WTC11 (cell line): ENCODE results near the gene MED10. TPM values are rescaled to one million over a fixed set of nuclear protein-coding genes. Genes with fewer than 3 reads are reported as not detected.

Experiments used
- ATAC-seq: fragments of 200-7000 bp; cut with Tn5 transposase; 2 replicates; pipeline ENCODE4 v1.10.0; 2021; ENCODE audit warnings: mild to moderate bottlenecking, moderate library complexity
- CTCF ChIA-PET: fragments of 300-600 bp; sonication (Branson Sonifier 250); formaldehyde crosslinking; loops from one replicate; lab custom pipeline; 2021; ENCODE audit warnings: antibody characterized with exemption; lab: Charles Lee
- POLR2A ChIA-PET: fragments of 350-600 bp; sonication (Branson Sonifier 250); formaldehyde crosslinking; loops from one replicate; lab custom pipeline; 2021; ENCODE audit warnings: antibody characterized with exemption; lab: Charles Lee
- DNase-seq: peaks from one replicate; pipeline ENCODE4 v3.0.0; 2021; ENCODE audit warnings: low spot score
- H3K27ac Mint-ChIP-seq: 2 replicates; pipeline ENCODE4 v1.8.0; 2021; ENCODE audit warnings: mixed read lengths
- H3K27me3 Mint-ChIP-seq: 2 replicates; pipeline ENCODE4 v1.8.0; 2021; ENCODE audit warnings: low read depth, mild to moderate bottlenecking, moderate library complexity, mixed read lengths
- H3K36me3 Mint-ChIP-seq: 2 replicates; pipeline ENCODE4 v1.8.0; 2021; ENCODE audit warnings: mixed read lengths
- H3K4me1 Mint-ChIP-seq: 2 replicates; pipeline ENCODE4 v1.8.0; 2022; ENCODE audit warnings: mixed read lengths
- H3K4me3 Mint-ChIP-seq: 2 replicates; pipeline ENCODE4 v1.8.0; 2021; ENCODE audit warnings: mild to moderate bottlenecking, moderate library complexity, mixed read lengths
- H3K9me3 Mint-ChIP-seq: 2 replicates; pipeline ENCODE4 v1.8.0; 2021; ENCODE audit warnings: mixed read lengths
- ATF2 ChIP-seq: sonication (generic); formaldehyde crosslinking; IDR thresholded peaks from 2 replicates; pipeline ENCODE4 v1.8.1; 2022; ENCODE audit warnings: low read depth, missing genetic modification reagents, borderline replicate concordance
- ATF6 ChIP-seq: sonication (generic); formaldehyde crosslinking; IDR thresholded peaks from 2 replicates; pipeline ENCODE4 v1.8.1; 2023; ENCODE audit warnings: mild to moderate bottlenecking, missing genetic modification reagents
- E2F4 ChIP-seq: sonication (generic); formaldehyde crosslinking; IDR thresholded peaks from 2 replicates; pipeline ENCODE4 v1.8.1; 2022; ENCODE audit warnings: low read depth, mild to moderate bottlenecking, moderate library complexity, missing genetic modification reagents, borderline replicate concordance
- ELF4 ChIP-seq: sonication (generic); formaldehyde crosslinking; IDR thresholded peaks from 2 replicates; pipeline ENCODE4 v1.8.1; 2022; ENCODE audit warnings: low read depth, mild to moderate bottlenecking, moderate library complexity, missing genetic modification reagents
- FOXP4 ChIP-seq: sonication (generic); formaldehyde crosslinking; IDR thresholded peaks from 2 replicates; pipeline ENCODE4 v1.8.0; 2022; ENCODE audit warnings: mild to moderate bottlenecking, missing genetic modification reagents
- MXD4 ChIP-seq: fragments of 250-450 bp; sonication (Bioruptor Pico); IDR thresholded peaks from 2 replicates; pipeline ENCODE4 v1.8.0; 2021; ENCODE audit warnings: mild to moderate bottlenecking, moderate library complexity, borderline replicate concordance
- MYBL2 ChIP-seq: sonication (generic); formaldehyde crosslinking; IDR thresholded peaks from 2 replicates; pipeline ENCODE4 v1.8.1; 2023; ENCODE audit warnings: mild to moderate bottlenecking, moderate library complexity, missing genetic modification reagents
- NR2C2 ChIP-seq: sonication (generic); formaldehyde crosslinking; IDR thresholded peaks from 2 replicates; pipeline ENCODE4 v1.8.0; 2022; ENCODE audit warnings: mild to moderate bottlenecking, missing genetic modification reagents
- STAT6 ChIP-seq: sonication (generic); formaldehyde crosslinking; conservative IDR thresholded peaks from 2 replicates; pipeline ENCODE4 v1.8.1; 2023; ENCODE audit warnings: mild to moderate bottlenecking, low read depth, missing genetic modification reagents, moderate library complexity
- ZBTB43 ChIP-seq: sonication (generic); formaldehyde crosslinking; IDR thresholded peaks from 2 replicates; pipeline ENCODE4 v1.8.1; 2023; ENCODE audit warnings: mild to moderate bottlenecking, missing genetic modification reagents
- ZNF121 ChIP-seq: sonication (generic); formaldehyde crosslinking; IDR thresholded peaks from 2 replicates; pipeline ENCODE4 v1.8.0; 2023; ENCODE audit warnings: missing genetic modification reagents
- ZNF423 ChIP-seq: fragments of 250-450 bp; sonication (Bioruptor Pico); IDR thresholded peaks from 2 replicates; pipeline ENCODE4 v2.1.2; 2022; ENCODE audit warnings: mild to moderate bottlenecking, moderate library complexity
- ZSCAN18 ChIP-seq: fragments of 250-450 bp; sonication (Bioruptor Pico); IDR thresholded peaks from 2 replicates; pipeline ENCODE4 v2.1.2; 2022; ENCODE audit warnings: mild to moderate bottlenecking, moderate library complexity
- total RNA-seq: library from RNA; stranded (reverse); gene quantifications from 3 replicates; pipeline ENCODE4 v1.2.3, GENCODE V29; 2021

Gene MED10
- total RNA-seq, 1 experiment from 2014 or later: 17.2 TPM

GRCh38 chr5:6340100-6340499 is 38.2 kb downstream of the MED10 start:
- DNase-seq (no peak), ATAC-seq (no peak)
- Mint-ChIP-seq H3K36me3 (no peaks in the 10 kb centered on the region), H3K27me3 (0 out of 2 replicates have a peak, but pooled peaks cover under 1% of the 10 kb centered on the region), H3K9me3 (no peaks in the 10 kb centered on the region), H3K4me1 (no peaks in the 10 kb centered on the region), H3K4me3 (no peak overlapping the region), H3K27ac (no peak overlapping the region)
- TF ChIP-seq ELF4 (CRISPR knock-in tag) (no peak), ZBTB43 (no peak)
- ChIA-PET POLR2A (no interaction called here), CTCF (no interaction called here)

- no peaks in the 10 kb centered on the region for H3K36me3 Mint-ChIP-seq
- no peaks in the 10 kb centered on the region for H3K9me3 Mint-ChIP-seq
- ATAC-seq: no peak
- peaks cover 10% of the 10 kb centered on the region; the same call in 1 of the 2 replicates for H3K27me3 Mint-ChIP-seq
- H3K4me1 Mint-ChIP-seq: no peaks in the 10 kb centered on the region
- CTCF ChIA-PET: no interaction called here
- H3K27ac Mint-ChIP-seq: no peak overlapping the region
- DNase-seq: no peak
- no peak for TF ChIP-seq ATF6
- TF ChIP-seq STAT6: no peak
- no peak for TF ChIP-seq ZSCAN18 (CRISPR knock-in tag)
- TF ChIP-seq E2F4: no peak
- no peak for TF ChIP-seq MYBL2 (CRISPR knock-in tag)
- TF ChIP-seq, all 79 proteins: peak for 0
- H3K4me3 Mint-ChIP-seq: no peak overlapping the region
- POLR2A ChIA-PET: interaction anchor here (0.5 kb wide), 1 partner anchor 194 kb away, joined by 3 read pairs; no protein-coding TSS in a partner anchor
Observed at GRCh38 chr5:6338871-6339270, 39.5 kb downstream of the MED10 start.

- Mint-ChIP-seq H3K4me1 (no peaks in the 10 kb centered on the region), H3K36me3 (no peaks in the 10 kb centered on the region), H3K27me3 (peaks cover 15% of the 10 kb centered on the region), H3K27ac (no peak overlapping the region), H3K9me3 (no peaks in the 10 kb centered on the region), H3K4me3 (no peak overlapping the region)
- POLR2A ChIA-PET: interaction anchor here (0.6 kb wide), 1 partner anchor 58 kb away, joined by 3 read pairs; no protein-coding TSS in a partner anchor
- ATAC-seq: no peak
- CTCF ChIA-PET: no interaction called here
- no peak for DNase-seq
- no peak for TF ChIP-seq MXD4 (CRISPR knock-in tag)
- TF ChIP-seq NR2C2 (CRISPR knock-in tag): no peak
- TF ChIP-seq MYBL2 (CRISPR knock-in tag): no peak
- no peak for TF ChIP-seq ZNF423 (CRISPR knock-in tag)
- no peak for TF ChIP-seq ATF2 (CRISPR knock-in tag)
- no peak for TF ChIP-seq ZNF121 (CRISPR knock-in tag)
- TF ChIP-seq FOXP4 (CRISPR knock-in tag): no peak
- TF ChIP-seq STAT6: no peak
- no peak for TF ChIP-seq ATF6
Observed at GRCh38 chr5:6338135-6338534, 40.2 kb downstream of the MED10 start.
